ENCODE measurements around the gene MEGF6.

Gene MEGF6

GRCh38 chr1:3516481-3516869 lies 94.8 kb downstream of the MEGF6 start:
- DNase-seq, result no peak

DNA sequence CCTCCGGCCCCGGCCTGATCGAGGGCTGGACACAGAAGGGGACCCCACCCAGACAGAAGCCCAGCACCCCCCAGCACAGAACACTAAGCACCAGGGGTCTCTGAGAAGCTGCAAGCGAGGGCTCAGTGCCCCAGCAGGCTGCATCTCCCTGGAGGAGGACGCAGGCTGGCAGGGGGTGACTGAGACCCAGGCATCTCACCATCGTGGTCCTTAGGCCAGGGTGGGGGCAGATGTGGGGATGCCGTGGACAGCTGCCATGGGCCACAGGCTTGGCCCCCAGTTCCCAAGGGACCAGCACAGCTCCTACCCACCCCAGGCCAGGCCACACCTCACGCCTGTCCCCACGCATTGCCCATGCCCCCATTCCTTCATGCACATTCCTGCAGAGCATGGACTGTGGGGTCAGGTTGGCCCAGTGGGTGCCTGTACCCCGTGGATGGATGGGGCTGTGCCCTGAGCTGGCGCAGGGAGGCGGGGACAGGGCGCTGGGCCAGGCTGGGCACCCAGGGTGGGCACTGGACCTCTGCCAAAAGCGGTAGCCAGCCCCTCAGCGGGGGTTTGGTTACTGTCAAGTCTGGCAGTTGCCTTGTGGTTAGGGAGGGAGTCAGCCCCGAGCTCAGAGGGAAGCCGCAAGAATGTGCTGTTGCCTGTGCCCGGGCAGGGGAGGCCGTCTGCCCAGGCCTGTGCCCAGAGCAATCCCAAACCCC lies 95.4 kb downstream of the MEGF6 start:
- no peak for DNase-seq

DNA sequence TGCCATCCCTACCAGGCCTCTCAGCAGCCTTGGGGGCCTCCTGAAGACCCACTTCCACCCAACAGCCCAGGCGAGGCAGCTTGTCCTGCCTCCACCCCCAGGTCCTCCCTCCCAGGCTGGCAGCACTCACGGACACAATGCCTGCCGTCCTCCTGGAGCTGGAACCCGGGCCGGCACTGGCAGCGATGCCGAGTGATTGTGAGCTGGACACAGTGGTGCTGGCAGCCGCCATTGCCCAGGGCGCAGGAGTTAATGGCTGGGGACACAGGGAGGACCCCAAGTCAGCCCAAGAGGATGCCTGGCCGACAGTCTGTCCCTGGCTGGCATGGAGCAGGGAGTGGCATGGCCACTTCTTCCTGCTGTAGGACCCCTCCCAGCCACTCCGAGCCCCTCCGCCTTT lies 96.0 kb downstream of the MEGF6 start:
- no peak for DNase-seq

GRCh38 chr1:3514404-3514803 lies 96.9 kb downstream of the MEGF6 start:
- no peak for DNase-seq

GRCh38 chr1:3511856-3512255 lies 99.5 kb downstream of the MEGF6 start:
- no peak for DNase-seq

DNA sequence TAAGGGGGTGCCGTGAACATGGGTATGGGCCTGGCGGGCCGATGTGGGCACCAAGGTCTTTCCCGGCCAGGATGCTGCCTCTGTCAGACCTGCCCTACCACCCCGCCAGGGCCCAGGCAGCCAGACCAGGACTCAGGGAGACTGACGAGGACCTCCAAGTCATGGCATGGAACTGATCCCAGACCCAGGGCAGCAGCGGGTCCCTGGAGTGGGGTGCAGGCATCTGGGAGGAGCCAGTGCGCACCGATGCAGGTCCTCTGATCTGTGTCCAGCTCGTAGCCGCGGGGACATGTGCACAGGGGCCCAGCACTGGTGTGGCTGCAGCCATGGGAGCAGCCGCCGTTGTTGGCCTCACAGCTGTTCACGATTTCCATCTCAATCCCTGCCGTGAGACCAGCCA lies 100.0 kb downstream of the MEGF6 start:
- DNase-seq, result no peak

DNA sequence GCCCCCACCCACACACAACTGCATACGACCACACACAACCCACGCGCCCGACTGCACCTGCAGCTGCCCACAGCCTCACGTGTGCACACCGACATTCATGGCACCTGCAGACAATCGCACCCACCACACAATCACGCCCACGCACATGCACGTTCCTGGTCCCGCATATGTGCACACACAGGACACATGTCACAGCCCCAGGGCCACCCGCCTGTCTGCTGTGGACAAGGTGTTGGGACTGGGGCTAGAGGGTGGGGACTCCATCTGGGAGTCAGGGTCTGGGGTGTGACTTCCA lies 100.4 kb downstream of the MEGF6 start:
- no peak for DNase-seq

DNA sequence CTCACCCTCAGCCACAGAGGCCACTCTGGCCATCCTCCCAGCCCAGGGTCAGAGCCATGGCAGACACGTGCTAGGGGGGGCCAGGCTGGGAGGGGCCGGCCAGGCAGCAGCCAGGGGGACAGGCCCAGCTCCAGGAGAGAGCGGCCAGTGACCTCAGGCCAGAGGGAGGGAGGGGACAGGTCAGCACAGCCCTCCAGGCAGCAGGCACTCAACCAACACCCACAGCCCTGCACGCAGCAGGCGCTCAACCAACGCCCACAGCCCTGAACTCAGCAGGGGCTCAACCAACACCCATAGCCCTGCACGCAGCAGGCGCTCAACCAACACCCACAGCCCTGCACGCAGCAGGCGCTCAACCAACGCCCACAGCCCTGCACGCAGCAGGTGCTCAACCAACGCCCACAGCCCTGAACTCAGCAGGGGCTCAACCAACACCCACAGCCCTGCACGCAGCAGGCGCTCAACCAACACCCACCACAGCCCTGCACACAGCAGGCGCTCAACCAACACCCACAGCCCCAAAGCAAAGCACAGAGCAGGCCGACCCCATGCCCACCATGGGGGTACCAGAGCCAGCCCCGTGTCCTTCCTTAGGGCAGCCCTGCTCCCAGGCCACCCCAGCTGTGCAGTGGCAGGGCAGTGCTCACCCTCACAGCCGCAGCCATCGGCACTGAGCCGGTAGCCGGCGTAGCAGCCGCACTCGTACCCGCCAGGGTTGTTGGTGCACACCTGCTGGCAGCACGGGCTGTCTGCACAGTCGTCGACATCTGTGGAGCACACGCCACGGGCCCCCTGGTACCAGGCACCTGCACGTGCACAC lies 101.0 kb downstream of the MEGF6 start:
- no peak for DNase-seq

DNA sequence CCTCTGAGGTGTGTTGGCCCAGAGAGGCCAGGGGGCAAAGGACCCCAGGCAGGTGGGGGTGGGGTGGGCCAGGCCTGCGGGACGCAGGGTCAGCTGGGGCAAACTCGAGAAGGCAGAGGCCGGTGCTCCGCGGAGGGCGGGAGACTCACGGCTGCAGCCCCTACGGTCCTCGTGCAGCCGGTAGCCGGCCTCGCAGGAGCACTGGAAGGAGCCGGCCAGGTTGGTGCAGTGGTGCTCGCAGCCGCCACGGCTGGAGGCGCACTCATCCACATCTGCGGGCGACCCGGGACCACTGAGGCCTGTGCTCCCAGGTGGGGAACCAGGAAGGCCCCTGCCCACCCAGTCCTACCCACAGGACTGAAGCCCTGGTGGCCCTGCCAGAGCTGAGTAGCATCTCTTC lies 101.6 kb downstream of the MEGF6 start:
- no peak for DNase-seq

GRCh38 chr1:3508757-3509415 lies 102.4 kb downstream of the MEGF6 start:
- no peak for DNase-seq

DNA sequence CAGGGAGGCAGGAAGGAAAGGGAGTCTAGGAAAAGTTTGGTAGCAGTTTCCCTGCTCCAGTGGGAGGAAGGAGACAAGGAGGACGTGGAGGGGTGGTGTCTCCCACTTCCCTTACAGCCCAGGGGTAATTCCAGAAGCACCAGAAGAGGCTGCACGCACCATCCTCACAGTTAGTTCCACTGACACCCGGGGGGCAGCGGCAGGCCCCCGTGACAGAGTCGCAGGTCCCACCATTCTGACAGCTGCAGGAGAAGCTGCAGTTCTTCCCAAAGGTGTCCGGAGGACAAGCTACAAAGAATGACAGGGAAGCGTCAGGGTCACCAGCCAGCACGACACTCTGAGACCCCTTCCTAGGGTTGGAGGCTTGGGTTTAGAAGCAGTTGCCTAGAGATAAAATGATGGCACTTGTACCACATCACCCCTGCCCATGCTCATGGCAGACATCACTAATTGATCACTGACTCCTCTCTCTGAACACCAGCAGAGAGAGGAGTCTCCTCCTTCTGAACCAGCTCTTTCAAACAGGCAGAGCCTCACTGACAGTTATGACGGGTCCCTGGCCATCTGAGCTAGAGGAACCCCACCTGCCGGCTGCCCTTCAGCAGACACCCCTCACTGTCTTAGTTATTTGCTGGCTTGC lies 103.6 kb downstream of the MEGF6 start:
- no peak for DNase-seq

DNA sequence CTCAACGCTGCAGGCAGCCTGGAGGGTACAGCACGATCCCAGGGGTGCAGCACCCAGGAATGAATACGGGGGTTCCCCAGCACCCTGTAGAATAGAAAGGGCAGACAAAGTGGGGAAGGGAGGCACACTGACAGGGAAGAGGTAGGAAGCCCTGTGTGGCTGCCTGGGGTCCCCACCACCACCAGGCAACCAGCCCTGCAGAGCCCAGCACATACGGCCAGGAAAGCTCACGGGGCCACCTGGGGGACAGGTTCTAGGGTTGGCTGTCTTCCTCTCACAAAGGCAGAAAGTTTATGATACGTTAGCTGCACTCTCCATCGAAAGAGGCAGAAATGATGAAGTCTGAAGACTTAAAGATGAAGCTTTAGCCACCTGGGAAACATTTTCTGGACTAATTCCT lies 104.4 kb downstream of the MEGF6 start:
- no peak for DNase-seq

DNA sequence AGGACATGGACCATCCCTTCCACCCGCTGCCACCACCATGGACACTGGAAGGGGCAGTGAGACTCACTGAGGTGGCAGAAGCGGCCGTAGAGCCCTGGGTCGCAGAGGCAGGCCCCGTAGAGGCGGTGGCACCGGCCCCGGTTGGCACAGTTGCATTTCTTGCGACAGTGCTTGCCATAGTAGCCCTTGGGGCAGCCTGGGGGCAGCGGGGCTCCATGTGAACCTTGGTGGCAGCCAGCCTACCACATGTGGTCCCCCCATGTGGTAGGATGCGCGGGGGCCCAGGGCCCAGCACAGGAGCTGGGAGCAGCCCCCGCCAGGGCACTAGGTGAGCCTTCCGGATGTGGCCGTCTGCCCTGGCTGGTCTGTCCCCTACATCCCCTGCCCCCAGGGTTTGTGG lies 105.3 kb downstream of the MEGF6 start:
- no peak for DNase-seq

DNA sequence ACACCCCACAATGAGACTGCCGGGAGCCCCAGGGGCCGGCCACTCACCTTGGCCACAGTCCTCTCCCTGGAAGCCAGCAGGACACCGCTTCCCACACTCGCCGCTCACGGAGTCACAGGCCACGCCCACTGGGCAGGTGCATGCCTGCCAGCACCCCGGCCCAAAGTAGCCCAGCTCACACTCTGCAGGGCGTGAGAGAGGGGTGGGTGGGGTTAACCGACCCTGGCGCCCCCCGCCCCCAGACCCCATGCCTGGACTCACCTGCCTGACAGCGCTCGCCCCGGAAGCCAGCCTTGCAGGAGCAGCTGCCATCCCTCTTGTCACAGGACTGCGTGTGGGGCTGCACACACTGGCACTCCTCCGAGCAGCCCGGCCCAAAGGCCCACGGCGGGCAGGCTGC lies 106.1 kb downstream of the MEGF6 start:
- peak in 1 of 2 experiments; percentile 62 for DNase-seq

GRCh38 chr1:3504822-3505153 lies 106.5 kb downstream of the MEGF6 start:
- DNase-seq, result peak in 1 of 2 experiments; percentile 62

DNA sequence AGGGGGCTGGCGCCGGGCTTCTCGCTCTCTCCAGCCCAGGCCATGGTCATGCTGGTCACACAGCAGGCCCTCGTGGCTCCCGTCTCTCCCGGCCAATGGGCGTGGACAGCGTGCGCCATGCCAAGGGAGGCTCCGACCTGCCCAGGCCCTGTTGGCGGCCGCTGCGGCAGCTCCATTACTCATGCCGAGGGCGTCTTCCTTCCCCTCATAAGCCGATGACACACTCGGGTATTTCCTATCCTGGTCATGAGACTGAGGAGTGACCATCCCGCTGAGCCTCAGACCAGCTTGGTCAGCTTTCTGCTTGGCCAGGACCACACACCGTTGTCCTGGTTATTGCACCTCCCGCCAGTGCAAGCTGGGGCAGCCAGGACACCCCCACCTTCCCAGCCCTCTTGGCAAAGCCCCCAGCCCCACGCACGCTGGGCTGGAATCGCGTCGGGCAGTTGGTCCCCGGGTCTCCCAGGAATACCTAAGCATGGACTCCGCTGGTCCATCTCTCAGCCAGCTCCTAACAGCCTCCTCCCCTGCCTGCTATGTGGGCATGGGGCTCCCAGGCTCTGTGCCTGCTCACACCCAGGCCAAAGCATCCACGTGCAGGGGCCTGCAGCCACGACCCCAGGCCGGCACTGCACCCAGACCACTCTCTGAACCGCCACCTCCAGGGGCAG lies 107.0 kb downstream of the MEGF6 start:
- DNase-seq, result no peak

DNA sequence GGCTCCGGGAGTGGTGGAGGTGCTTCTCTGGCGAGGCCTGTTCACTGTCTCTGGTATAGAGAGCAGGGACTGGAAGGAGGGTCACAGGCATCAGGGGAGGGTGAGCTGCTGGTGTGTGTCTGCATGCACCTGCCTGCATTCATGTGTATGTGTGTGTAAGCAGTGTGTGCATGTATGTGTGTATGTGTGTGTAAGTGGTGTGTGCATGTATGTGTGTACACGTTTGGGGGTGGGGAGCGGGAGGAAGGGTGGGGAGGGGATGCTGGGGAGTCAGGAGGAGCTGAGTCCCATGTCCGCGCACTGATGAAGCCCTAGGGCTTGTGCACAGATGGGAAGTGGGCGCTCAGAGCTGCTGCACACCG lies 107.8 kb downstream of the MEGF6 start:
- no peak for DNase-seq

DNA sequence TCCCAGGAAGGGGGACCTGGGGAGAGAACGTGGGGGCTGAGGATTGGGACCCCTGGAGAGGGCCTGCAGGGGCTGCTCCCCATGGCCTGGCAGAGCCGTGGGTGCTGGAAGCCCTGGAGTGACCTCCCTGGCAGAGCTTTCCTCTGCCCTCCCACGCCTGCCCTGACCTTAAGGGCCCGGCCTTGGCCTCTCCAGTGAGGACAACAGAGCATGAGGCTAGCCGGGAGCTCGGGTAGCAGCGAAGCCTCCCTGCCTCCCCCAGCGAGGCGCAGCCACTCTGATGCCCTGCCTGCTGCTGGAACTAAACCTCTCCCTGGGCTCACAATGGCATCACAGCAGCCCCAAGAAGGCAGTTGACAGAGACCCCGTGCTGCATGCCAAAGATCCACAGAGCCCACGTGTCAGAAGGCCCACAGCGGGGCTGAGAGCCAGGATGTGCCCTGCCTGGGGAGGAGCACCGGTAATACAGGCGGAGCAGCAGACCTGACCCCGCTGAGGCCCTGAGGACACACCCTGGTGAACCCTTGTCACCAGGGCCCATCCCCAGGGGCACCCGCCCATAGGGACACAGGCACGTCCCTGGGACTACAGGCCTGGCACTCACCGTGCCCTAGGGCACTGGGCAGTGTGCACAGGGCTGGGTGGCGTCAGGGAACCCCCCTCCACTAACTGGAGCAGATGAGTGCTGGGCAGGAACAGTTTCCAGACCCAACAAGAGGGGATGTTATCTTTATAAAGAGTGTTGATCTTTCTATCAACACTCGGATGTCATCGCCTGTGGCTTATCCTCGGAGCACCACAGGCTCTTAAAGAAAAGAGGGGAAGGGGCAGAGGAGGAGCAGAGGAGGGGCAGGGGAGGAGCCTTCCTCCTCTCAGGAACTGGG lies 108.4 kb downstream of the MEGF6 start:
- DNase-seq, result no peak

GRCh38 chr1:3501856-3502640 lies 109.3 kb downstream of the MEGF6 start:
- DNase-seq, result no peak

DNA sequence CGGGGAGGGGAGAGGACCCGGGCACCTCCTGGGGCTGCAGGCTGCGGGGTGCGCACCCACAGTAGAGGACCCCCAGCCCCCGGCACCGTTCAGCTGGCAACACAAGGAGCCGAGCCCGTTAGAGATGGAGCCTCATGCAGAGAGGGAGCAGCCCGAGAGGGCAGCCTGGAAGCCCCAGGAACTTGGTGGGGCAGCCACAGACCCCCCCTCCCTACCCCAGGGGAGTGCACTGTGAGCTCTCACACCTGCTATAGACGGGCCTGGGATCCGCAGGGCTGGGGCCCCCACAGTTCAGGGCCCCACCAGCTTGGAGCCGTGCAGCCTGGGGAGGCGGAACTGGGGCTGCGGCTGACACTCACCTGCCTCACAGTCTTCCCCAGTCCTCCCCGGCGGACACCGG lies 109.9 kb downstream of the MEGF6 start:
- DNase-seq, result no peak

- no peak for DNase-seq
Measured at GRCh38 chr1:3500265-3500835, 111.0 kb downstream of the MEGF6 start.

Data from NCI-H526 (cell line).